T-cell (primary cell): ENCODE measurements around the gene AMPD3. TPM values are rescaled to one million over a fixed set of nuclear protein-coding genes. Genes with fewer than 3 reads are reported as not detected.

Source experiments
- ATAC-seq, 4 experiments: fragments of 200-7000 bp in 3 of 4; fragments of 150-1000 bp in 1 of 4; cut with Tn5 transposase; replicated peaks in 1 of 4; 1 replicate in 3 of 4; 2 replicates in 1 of 4; pipeline ENCODE4 v1.10.0; 2021; ENCODE audit warnings: moderate library complexity in 3 of 4, mild to moderate bottlenecking in 2 of 4, moderate number of reproducible peaks in 1 of 4
- CTCF ChIA-PET, 2 donors: fragments of 300-600 bp; sonication (Branson Sonifier 250); formaldehyde crosslinking; loops; one replicate each; lab custom pipeline; 2022; ENCODE audit warnings: antibody characterized with exemption in 2 of 2; lab: Charles Lee
- POLR2A ChIA-PET, 2 donors: fragments of 300-600 bp; sonication (Branson Sonifier 250); formaldehyde crosslinking; loops; one replicate each; lab custom pipeline; 2022; ENCODE audit warnings: antibody characterized with exemption in 2 of 2; lab: Charles Lee
- DNase-seq, 35 experiments: peaks; one replicate each; pipeline versions ENCODE4 v3.0.0 to v3.0.0-alpha.2; 2013 to 2023
- H3K27ac ChIP-seq: one replicate; pipeline ENCODE4 v1.5.1; 2013; ENCODE audit warnings: low read length
- H3K27me3 ChIP-seq, 2 experiments: replicated peaks in 1 of 2; 1 replicate in 1 of 2; 2 replicates in 1 of 2; pipeline versions ENCODE4 v1.6.1 to v1.7.0; 2013; ENCODE audit warnings: low read length in 1 of 2, mixed read lengths in 1 of 2; ENCODE audit not compliant: control insufficient read depth in 2 of 2, insufficient read depth in 2 of 2; ENCODE audit errors: extremely low read depth in 1 of 2
- H3K36me3 ChIP-seq, 2 donors: 1 replicate in 1 of 2; 2 replicates in 1 of 2; pipeline versions ENCODE4 v1.6.1 to v1.7.0; 2013; ENCODE audit warnings: low read length in 1 of 2; ENCODE audit not compliant: control insufficient read depth in 2 of 2, insufficient read depth in 1 of 2; ENCODE audit errors: extremely low read depth in 1 of 2
- H3K4me1 ChIP-seq, 2 experiments: 1 replicate in 1 of 2; 2 replicates in 1 of 2; pipeline versions ENCODE4 v1.6.1 to v1.7.0; 2013; ENCODE audit warnings: low read length in 2 of 2, mixed read lengths in 1 of 2; ENCODE audit not compliant: insufficient read depth in 2 of 2, control insufficient read depth in 1 of 2; ENCODE audit errors: extremely low read depth in 1 of 2
- H3K4me3 ChIP-seq, 2 donors: 1 replicate in 1 of 2; 2 replicates in 1 of 2; pipeline versions ENCODE4 v1.5.1 to v1.7.0; 2013; ENCODE audit warnings: mild to moderate bottlenecking in 2 of 2, low read length in 1 of 2, moderate library complexity in 1 of 2; ENCODE audit not compliant: control insufficient read depth in 1 of 2; ENCODE audit errors: extremely low read depth in 1 of 2
- H3K9me3 ChIP-seq: 2 replicates; pipeline ENCODE4 v1.7.0; 2013
- H3K27ac Mint-ChIP-seq, 2 donors: one replicate each; pipeline ENCODE4 v1.8.0; 2020 to 2021; ENCODE audit warnings: mild to moderate bottlenecking in 2 of 2, mixed read lengths in 2 of 2
- H3K27me3 Mint-ChIP-seq, 2 donors: one replicate each; pipeline ENCODE4 v1.8.0; 2021 to 2022; ENCODE audit warnings: mixed read lengths in 2 of 2
- H3K36me3 Mint-ChIP-seq: one replicate; pipeline ENCODE4 v1.8.0; 2021; ENCODE audit warnings: mixed read lengths
- H3K4me1 Mint-ChIP-seq, 3 donors: one replicate each; pipeline ENCODE4 v1.8.0; 2020 to 2022; ENCODE audit warnings: mixed read lengths in 3 of 3, mild to moderate bottlenecking in 1 of 3
- H3K4me3 Mint-ChIP-seq, 3 donors: one replicate each; pipeline ENCODE4 v1.8.0; 2020 to 2022; ENCODE audit warnings: mild to moderate bottlenecking in 3 of 3, mixed read lengths in 3 of 3, moderate library complexity in 3 of 3
- H3K9me3 Mint-ChIP-seq, 3 donors: one replicate each; pipeline ENCODE4 v1.8.0; 2020 to 2022; ENCODE audit warnings: mixed read lengths in 3 of 3
- WGBS: methylation state at CpG from one replicate; pipeline ENCODE4 v1.1.5; 2013; ENCODE audit warnings: missing lambda C conversion rate; ENCODE audit not compliant: insufficient coverage; 5-methylcytosine and 5-hydroxymethylcytosine counted together
- total RNA-seq, 35 experiments: library from RNA in 6 of 35; stranded (reverse) in 6 of 35; fragments of 120-200 nt in 1 of 35; gene quantifications; one replicate each; pipeline versions ENCODE4 v1.2.1 to v1.2.4 and lab custom pipeline; 2013 to 2026

AMPD3 gene
- total RNA-seq, 5 donors from 2014 or later (not counting 1 experiment from before 2014, with no cell fraction given): 21.1 to 40.0 (median 26.0) TPM

DNA sequence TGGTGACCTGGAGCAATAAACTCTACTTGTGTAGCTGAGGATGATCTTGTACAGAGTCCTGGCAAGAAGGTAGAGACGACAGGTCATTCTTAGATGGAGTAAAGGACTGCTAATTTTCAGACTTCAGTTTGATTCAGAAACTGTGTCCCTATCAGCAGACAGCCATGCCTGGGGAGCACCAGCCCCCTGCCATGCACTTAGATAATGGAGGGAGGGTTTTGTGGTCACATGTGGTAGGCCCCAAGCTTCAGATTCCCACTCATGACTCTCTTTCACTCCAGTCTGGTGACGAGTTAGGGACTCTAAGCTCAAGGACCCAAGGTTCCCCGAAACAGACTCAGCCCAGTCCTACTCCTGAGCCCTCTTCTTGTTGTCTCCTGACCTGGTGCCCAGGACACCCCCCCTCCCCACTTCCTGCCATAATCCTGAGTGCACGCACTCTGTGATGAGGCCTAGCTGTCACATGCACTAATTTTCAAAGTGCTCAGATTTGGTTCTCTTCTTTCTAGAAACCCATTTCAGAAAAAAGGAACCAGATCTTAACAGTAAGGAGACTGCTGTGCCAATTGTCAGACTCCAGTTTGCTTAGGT is 10.2 kb upstream of the AMPD3 start:
- WGBS: 78% methylated on average over 4 of the region's 4 CpGs
- Mint-ChIP-seq H3K9me3 (no peaks in the 10 kb centered on the region), H3K27ac (peak overlapping the region in 1 of 2 donors; percentile 8), H3K4me1 (peaks cover 29 to 49% (median 30%) of the 10 kb centered on the region in 3 donors), H3K27me3 (no peaks in the 10 kb centered on the region), H3K36me3 (no peaks in the 10 kb centered on the region), H3K4me3 (peak overlapping the region in 1 of 3 donors; percentile 10)
- H3K4me1 ChIP-seq: peaks cover 14 to 30% of the 10 kb centered on the region in 2 experiments
- H3K36me3 ChIP-seq: no peaks in the 10 kb centered on the region
- POLR2A ChIA-PET: interaction anchor here (0.6 to 0.8 kb wide), 2 partner anchors 14 to 25 kb away, joined by 3 read pairs; no protein-coding TSS in a partner anchor
- ATAC-seq (peak; percentile 65 to 79 (median 77)), DNase-seq (peak in 8 of 35 experiments; percentile 11 to 50 (median 26))
- no peaks in the 10 kb centered on the region for H3K27me3 ChIP-seq
- H3K27ac ChIP-seq: no peak overlapping the region
- no peaks in the 10 kb centered on the region for H3K9me3 ChIP-seq
- no peak overlapping the region for H3K4me3 ChIP-seq
- CTCF ChIA-PET: interaction anchor here in 1 of 2 donors (0.5 kb wide), 1 partner anchor 235 kb away, joined by 3 read pairs; no protein-coding TSS in a partner anchor

DNA sequence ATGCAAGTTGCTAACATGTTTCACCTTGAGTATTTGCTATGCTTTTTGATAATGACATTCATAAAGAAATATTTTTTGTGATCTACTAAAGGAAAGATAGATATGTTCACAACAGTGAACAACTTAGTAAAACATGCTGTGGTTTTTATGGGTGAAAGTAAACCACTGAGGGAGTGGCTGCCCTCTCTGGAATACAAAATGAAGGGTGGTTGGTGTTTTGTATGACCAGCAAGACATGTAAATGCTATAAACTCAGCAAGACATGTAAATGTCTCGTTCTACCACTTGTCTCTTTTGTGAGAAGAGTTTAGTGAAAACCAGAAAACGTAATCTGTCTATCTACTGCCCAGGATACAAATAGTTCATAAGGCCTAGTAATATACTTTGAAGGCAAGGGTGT is 7.6 kb upstream of the AMPD3 start:
- Histone ChIP-seq H3K27me3 (no peaks in the 10 kb centered on the region), H3K4me1 (peaks cover 18 to 36% of the 10 kb centered on the region in 2 experiments), H3K9me3 (no peaks in the 10 kb centered on the region), H3K36me3 (no peaks in the 10 kb centered on the region), H3K4me3 (no peak overlapping the region), H3K27ac (no peak overlapping the region)
- no peaks in the 10 kb centered on the region for H3K36me3 Mint-ChIP-seq
- DNase-seq (no peak), ATAC-seq (no peak)
- WGBS: no CpG with 5 or more reads among the region's 2 CpGs
- no peaks in the 10 kb centered on the region for H3K9me3 Mint-ChIP-seq
- no peaks in the 10 kb centered on the region for H3K27me3 Mint-ChIP-seq
- H3K4me3 Mint-ChIP-seq: no peak overlapping the region
- ChIA-PET CTCF (no interaction called here), POLR2A (no interaction called here)
- H3K4me1 Mint-ChIP-seq: peaks cover 38 to 53% (median 40%) of the 10 kb centered on the region in 3 donors
- H3K27ac Mint-ChIP-seq: no peak overlapping the region

DNA sequence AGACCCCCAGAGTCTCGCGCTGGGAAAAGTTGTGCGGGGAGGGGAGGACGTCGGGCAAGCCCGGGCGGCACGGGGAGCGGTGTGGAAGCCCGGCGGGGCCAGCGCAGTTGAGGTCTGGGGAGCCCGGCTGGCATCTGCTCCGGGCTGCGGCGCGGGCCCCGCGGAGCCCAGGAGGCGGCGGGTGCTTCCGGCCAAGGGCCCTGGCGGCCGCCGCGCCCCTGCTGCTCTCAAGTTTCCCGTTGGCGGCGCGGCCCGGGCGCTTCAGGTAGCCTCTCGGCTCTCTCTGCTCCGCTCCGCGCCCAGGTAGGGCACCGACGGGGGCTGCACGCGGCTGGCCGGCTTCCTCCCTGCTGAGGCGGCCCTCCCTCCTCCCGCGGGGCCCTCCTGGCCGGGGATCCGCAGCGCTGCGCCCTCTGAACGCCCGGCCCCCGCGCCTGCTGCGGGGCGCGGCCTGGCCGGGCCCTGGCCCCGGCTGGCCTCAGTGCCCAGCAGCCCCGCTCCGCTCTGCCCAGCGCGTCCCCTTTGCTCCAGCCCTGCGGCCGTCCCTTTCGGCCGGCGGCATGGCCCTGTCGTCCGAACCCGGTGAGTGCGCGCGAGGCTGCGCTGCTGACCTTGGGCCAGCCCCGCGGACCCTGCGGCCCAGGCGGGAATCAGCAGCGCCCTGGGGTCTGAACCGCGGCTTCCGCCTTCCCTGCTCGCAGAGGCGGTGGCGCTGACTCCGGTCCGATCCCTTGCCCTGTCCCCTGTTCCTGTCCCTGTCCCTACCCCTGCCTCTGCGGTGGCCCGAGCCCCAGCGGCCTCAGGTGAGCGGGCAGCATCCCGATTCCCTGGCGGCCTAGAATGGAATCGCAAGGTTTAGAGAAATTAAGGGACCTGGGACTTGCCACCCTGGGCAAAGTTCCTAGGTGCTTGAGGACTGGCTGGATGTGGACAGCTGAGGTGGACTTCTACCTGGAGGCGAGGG is 4.3 kb upstream of the AMPD3 start:
- peak overlapping the region; percentile 93 to 95 for H3K27ac Mint-ChIP-seq
- no peaks in the 10 kb centered on the region for H3K36me3 Mint-ChIP-seq
- H3K4me1 ChIP-seq: peaks cover 17 to 34% of the 10 kb centered on the region in 2 experiments
- no peaks in the 10 kb centered on the region for H3K9me3 Mint-ChIP-seq
- no peaks in the 10 kb centered on the region for H3K27me3 ChIP-seq
- H3K4me1 Mint-ChIP-seq: peaks cover 50 to 60% (median 56%) of the 10 kb centered on the region in 3 donors
- ATAC-seq (peak; percentile 77 to 88 (median 81)), DNase-seq (peak in 32 of 35 experiments; percentile 19 to 70 (median 42))
- peak overlapping the region; percentile 68 for H3K27ac ChIP-seq
- CTCF ChIA-PET: interaction anchor here in 1 of 2 donors (0.6 kb wide), 1 partner anchor 112 kb away, joined by 4 read pairs; no protein-coding TSS in a partner anchor
- H3K9me3 ChIP-seq: no peaks in the 10 kb centered on the region
- H3K36me3 ChIP-seq: no peaks in the 10 kb centered on the region
- POLR2A ChIA-PET: no interaction called here
- H3K4me3 ChIP-seq: peak overlapping the region; percentile 54 to 64
- no peaks in the 10 kb centered on the region for H3K27me3 Mint-ChIP-seq
- WGBS: 10% methylated on average over 94 of the region's 94 CpGs
- H3K4me3 Mint-ChIP-seq: peak overlapping the region; percentile 80 to 93 (median 91)

DNA sequence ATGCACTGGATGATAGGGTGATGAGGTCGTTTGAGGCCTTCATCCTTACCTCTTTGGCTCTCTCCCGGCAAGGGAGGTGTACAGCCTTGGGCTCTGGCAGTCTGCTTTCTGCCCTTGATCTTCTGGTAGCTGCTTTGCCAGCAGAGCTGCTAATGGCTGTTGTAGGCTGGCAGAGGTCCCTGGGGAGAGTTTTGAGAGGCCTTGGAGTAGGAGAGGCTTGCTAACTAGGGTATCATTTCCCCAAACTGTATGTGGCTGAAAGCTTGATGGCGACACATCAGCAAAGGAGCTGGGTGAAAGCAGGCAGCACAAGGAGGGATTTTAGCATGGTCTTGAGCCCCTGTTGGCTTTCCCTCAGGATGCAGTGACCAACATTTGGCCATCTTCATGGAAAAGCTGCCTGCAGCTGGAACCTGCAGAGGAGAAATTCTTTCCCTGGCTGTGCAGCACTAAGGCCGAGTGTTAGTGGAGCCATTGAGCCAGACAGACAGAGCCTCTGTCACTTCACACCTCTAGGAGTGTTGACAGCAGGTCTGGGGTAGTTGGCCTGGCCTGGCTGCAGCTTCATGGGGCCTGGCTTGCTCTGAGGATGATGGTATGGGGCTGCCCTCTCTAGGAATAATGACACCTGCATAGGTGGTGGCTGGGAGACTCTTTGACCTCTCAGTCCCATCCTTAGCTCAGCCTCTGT is 3.5 kb upstream of the AMPD3 start:
- Histone ChIP-seq H3K4me3 (peak overlapping the region; percentile 54 to 64), H3K36me3 (no peaks in the 10 kb centered on the region), H3K27ac (peak overlapping the region; percentile 68), H3K4me1 (peaks cover 18 to 40% of the 10 kb centered on the region in 2 experiments), H3K9me3 (no peaks in the 10 kb centered on the region), H3K27me3 (no peaks in the 10 kb centered on the region)
- peaks cover 58 to 68% (median 63%) of the 10 kb centered on the region in 3 donors for H3K4me1 Mint-ChIP-seq
- CTCF ChIA-PET: interaction anchor here (0.6 to 1.5 kb wide), 7 partner anchors 10 to 358 kb away, joined by 3 to 4 read pairs (median 3); no protein-coding TSS in a partner anchor
- H3K4me3 Mint-ChIP-seq: peak overlapping the region; percentile 80 to 93 (median 91)
- DNase-seq (peak in 1 of 35 experiments; percentile 30), ATAC-seq (no peak)
- no peaks in the 10 kb centered on the region for H3K9me3 Mint-ChIP-seq
- H3K27ac Mint-ChIP-seq: peak overlapping the region; percentile 93 to 95
- H3K27me3 Mint-ChIP-seq: no peaks in the 10 kb centered on the region
- 58% methylated on average over 2 of the region's 4 CpGs for WGBS
- POLR2A ChIA-PET: interaction anchor here (0.6 to 0.7 kb wide), 3 partner anchors 151 to 359 kb away, joined by 4 to 5 read pairs (median 4); no protein-coding TSS in a partner anchor
- H3K36me3 Mint-ChIP-seq: no peaks in the 10 kb centered on the region

DNA sequence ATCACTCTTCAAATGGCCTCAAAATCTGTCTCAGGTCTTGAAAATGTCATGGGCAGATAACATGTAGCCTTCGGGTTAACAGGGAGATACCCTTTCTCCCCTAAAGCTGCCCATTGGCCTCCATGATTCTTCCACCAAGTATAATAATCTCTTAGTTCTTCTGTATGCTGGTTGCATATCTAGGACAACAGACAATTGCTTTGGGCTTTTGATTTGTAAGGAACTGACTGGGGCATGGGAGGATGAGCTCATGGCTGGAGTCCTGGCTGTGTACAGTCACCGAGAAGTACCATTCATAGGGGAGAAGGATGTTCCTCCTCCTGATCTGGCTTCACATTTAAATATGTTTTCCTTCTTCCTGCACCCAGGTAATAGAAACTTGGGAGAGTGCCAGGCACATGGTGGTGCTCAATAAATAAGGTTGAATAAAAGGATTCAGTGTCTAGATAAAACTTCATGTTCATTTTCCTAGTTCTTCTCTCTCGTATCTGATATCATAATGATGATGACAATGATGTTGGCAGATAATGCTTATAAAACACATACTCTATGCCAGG is 2.8 kb upstream of the AMPD3 start:
- CTCF ChIA-PET: interaction anchor here (0.6 to 2.1 kb wide), 9 partner anchors 11 to 357 kb away, joined by 3 to 6 read pairs (median 3); no protein-coding TSS in a partner anchor
- Mint-ChIP-seq H3K36me3 (no peaks in the 10 kb centered on the region), H3K4me3 (peak overlapping the region; percentile 80 to 93 (median 91)), H3K27ac (peak overlapping the region; percentile 93 to 95), H3K4me1 (peaks cover 65 to 73% (median 71%) of the 10 kb centered on the region in 3 donors), H3K27me3 (no peaks in the 10 kb centered on the region), H3K9me3 (no peaks in the 10 kb centered on the region)
- Histone ChIP-seq H3K4me1 (peaks cover 25 to 47% of the 10 kb centered on the region in 2 experiments), H3K4me3 (no peak overlapping the region), H3K27me3 (no peaks in the 10 kb centered on the region), H3K27ac (peak overlapping the region; percentile 68), H3K36me3 (no peaks in the 10 kb centered on the region), H3K9me3 (no peaks in the 10 kb centered on the region)
- no CpG with 5 or more reads among the region's 3 CpGs for WGBS
- POLR2A ChIA-PET: interaction anchor here in 1 of 2 donors (0.7 kb wide), 1 partner anchor 358 kb away, joined by 4 read pairs; no protein-coding TSS in a partner anchor
- DNase-seq (no peak), ATAC-seq (no peak)
